HG03571 (cell line): ENCODE data around the gene C9.
"Not testable (repeated sequence)": the region's sequence is repeated elsewhere in the genome, so short reads cannot be mapped to it uniquely, and the experiment has no call there.

ENCODE experiments used
- ATAC-seq: cut with Tn5 transposase; IDR thresholded peaks from one replicate; pipeline ENCODE4 v1.9.1; 2021; ENCODE audit not compliant: unreplicated experiment

C9 gene

DNA sequence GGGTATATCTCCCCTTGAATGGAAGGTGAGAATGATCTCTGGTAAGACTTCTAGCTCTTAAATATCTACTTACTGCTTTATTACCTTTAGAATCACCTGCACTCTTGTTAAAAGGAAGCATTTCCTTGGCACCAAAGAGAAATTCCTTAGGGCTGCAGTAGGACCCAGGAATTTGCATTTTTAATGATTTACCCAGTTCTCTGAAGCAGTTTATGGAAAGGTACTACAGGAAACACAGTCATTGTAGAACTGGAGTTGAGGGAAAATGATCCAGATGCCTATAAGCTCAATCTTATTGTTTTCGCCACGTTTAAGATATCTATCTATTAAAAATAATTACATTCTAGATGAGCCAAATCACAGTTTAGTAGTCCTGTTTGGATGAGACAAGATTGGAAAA, 9.5 kb upstream of the C9 start:
- ATAC-seq, result no peak

DNA sequence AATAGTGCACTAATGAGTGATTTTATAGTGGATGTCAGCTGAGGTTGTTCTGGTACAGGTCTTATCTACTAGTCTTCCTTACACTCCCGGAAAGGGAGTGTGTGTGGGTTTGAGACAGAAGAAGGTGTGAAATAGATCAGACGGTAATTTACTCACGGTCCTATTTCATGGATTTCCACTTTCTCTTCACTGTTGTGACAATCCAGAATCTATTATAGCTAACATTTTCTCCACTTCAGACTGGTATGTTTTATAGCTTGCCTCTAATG, 7.0 kb upstream of the C9 start:
- no peak for ATAC-seq

DNA sequence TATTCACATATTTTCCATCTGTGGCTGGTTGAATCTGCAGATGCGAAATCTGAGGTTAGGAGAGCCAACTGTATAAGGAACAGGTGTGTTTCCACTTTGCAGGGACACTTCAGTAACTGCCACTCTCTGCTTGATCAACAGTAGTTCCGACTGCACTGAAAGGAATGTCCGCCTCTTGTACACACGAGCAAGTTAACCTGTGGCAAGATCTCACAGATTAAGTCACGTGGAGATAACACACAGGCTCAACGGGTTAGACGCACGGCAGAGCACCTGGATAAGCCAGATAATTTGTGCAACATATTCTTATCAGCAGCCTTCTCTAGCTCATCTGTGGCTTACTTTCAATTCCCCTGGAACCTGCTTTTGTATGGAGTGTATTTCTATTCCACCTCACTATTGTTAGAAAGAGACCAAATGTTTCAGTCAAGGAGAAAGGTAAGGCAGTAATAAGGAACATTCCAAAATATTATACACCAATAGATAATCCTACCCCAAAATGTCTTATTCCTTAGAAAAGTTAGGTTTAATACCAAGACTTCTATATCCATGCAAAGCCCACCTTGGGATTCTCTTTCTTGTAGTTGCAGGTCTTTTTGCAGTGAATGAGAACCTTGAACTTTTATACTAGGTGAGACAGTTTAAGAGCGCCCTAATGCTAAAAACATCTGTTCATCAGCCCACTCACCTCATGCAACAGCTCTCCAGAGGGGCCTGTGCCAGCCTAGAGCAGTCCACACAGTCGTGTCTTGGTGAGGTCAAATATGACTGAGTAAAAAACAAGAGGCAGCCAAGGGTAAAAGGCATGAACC, 6.5 kb upstream of the C9 start:
- ATAC-seq, result no peak

DNA sequence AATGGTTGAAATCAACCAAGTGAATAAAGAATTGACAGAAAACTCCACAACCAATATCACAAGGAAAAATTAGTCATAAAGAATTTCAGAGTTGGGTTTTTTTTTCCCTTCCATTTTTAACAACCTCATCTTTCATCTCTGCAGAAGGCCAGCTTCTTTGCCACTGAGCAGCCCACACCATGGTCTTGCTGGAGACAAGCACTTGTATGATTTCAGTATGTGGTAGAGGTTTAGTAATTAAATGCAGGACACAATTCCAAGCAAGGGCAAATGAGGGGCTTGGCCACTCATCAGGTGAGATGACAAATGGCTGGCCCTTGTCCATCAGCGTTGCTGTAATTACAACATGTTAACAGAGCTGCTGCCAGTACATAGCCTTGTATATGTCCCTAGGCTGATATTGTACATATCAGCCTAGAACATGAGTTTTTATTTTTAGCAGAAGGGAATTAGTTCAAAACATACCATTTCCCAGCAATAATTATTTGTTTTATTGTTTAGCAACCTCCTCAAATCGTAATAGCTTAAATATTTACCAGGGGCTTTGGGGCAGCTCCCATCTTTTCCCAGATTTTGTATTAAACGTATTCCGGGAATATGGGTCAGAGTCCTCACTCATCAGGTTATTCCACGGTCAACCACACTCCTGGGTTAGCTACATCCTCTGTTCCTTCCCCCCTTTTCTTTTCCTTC, 5.0 kb upstream of the C9 start:
- ATAC-seq, result no peak

DNA sequence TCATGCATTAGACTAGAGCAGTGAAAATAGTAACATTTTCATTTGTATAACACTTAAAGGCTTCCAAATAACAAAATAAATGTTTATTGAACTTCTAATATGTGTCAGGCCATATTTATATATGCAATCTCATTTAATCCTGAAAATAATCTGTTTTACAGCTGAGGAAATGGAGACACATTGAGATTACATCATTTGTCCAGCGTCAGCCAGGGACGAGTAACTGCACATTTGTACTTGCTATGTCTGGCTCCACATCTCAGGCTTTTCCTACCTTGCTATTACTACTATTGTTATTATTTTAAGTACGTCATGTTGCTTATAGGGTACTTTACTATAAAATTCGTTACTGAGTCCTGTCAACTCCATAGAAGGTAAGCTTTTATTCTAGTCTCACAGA, 3.8 kb upstream of the C9 start:
- ATAC-seq, result no peak

DNA sequence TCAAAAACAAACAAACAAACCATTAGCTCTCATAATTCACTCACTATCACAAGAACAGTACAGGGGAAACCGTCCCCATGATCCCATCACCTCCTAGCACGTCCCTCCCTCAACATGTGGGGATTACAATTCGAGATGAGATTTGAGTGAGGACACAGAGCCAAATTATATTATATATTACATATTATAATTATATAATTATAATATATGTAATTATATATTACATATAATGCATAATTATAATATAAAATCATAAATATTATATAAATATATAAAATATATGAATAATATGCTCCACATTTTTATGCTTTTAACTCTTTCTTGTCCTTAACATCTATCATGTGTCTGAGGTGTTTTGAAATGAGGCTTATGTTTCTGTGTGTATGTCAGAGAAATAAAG, 3.4 kb upstream of the C9 start:
- ATAC-seq, result no peak

DNA sequence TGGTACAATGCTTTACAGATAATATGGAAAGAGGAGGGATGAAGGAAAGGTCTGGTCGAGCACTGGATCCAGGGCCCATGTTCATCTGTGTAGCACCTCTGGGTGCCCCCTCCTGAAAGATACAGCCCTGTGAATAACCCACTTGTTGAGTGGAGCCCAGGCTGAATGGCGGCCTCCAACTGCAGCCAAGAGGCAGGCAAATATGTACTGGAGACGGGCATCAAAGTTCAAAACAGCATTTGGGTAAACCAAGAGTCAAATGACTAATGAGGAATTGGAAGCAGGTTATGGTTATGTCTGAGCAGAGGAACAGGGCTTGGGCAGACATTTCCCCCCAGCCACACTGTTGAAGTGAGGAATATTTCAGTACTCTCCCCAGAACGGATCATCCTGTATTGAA, 1.1 kb downstream of the C9 start:
- no peak for ATAC-seq

DNA sequence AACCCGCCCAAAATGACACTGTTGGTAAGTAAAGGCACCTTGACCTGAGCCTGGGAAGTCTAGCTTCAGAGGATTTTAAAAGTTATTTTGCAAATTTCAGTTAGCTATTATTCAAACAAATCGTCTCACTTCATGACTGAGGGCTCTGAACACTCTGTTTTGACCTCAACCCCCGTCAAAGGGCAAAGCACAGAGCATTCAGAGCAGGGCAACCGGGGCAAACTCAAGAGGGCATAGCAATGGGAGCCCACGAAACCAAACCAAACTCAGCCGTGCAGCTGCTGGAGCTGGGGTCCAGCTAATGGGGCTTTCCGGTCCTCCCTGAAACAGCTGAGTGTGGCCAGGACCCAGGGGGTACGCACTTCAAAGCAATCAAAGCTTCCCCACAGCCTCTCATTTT, 1.6 kb downstream of the C9 start:
- ATAC-seq, result no peak

DNA sequence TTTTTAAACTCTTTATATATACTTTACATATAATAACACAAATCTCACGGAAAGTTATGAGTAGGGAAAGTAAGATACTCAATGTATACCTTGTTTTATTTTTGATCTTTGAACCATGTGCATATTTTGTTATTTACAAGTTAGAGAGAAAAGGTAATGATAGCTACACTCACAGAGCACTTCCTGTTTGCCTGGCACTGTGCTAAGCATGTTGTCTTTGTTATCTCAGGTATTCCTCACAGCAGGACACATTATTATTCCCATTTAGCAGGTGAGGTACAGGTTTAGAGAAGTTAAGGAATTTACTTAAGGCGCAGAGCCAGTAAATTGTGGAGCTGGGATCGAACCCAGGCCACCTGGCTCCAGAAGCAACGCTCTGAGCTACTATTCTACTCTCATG, 3.0 kb downstream of the C9 start:
- ATAC-seq, result no peak

DNA sequence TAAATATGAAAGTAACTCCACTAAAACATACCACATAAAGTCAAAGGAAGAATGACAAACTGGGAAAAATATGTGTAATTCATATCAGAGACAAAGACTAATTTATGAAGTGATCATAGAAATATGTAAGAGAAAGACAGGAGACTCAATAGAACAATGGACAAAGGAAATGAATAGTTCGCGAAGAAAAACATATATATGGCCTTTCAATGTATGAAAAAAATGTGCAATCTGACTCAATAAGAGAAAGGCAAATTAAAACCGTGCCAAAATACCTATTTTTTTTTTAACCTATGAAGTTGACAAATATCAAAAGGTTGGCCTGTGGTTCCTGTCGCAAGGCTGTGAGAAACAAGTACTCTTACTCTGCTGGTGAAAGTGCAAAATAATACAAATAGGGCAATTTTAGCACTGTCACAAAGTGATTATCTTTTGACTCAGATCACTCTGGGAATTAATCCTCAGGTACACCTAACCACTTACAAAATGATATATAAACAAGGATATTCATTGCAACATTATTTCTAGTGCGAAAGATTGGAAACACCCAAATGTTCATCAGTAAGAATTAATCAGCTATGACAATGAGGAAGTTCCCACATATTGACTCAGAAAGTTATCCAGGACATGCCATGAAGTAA, 3.7 kb downstream of the C9 start:
- ATAC-seq, result no peak

DNA sequence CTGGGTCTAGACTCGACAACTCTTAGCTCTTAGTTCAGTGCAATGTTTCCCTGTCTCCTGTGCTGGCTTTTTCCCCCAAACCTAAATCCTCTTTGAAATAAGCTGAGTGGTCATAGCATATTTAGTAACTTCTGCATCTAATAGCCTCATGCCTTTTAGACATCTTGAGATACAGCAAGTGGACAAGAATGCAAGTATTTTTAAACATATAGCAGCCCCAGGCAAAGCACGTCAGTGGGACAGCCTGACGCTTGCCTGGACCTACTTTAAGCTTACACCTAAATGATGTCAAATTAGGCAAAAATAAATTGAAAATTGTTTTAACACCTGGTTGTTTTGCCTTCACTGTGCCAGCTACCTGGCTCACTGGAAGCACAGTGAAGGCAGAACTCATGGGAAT, 8.0 kb downstream of the C9 start:
- no peak for ATAC-seq

DNA sequence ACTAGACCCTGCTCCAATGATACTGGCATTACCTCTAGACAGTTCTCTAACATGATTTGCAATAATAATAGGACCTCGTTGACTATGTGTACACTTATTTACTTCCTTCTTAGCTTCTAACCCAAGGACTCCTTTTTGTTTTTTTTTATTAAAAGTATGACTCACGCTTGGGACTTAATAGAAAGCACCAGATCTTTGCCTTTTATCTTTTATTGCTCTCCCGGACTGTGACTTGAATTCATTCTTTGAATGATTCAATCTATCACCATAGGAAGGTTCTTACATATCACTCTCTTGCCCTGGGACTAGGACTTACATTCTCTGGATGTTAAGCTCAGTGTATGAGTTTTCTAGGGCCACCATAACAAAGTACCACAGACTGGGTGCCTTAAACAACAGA, 9.0 kb downstream of the C9 start:
- ATAC-seq, result no peak

DNA sequence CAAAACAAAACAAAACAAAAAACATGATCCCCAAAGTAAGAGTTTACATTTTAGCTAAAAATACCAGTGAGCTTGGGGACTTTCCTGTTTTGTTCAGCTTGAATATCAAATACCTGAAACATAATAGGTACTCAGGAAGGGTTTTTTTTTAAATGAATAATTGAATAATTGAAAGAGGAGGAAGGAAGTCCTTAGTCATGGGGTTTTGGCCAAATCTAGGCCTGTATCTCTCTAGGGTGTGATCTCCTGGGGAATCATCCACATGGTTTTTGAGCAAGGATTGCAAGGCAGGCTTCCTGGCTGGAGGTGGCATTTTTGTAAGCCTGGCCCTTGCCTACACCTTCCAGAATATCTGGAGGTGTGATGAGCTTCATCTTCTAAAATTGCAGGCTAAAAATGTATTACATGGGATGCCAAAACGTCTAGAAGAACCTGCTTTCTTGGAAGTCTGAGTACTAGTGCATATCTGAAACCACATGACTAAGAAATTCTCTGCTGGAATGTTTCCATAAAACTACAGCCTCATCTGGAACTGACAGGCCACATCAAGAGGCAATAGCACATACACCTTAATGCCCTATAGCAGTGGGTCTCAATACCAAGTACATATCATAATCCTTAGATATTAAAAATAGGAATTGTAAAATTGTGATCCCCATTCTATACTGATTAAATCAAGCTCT, 10.4 kb downstream of the C9 start:
- no peak for ATAC-seq

DNA sequence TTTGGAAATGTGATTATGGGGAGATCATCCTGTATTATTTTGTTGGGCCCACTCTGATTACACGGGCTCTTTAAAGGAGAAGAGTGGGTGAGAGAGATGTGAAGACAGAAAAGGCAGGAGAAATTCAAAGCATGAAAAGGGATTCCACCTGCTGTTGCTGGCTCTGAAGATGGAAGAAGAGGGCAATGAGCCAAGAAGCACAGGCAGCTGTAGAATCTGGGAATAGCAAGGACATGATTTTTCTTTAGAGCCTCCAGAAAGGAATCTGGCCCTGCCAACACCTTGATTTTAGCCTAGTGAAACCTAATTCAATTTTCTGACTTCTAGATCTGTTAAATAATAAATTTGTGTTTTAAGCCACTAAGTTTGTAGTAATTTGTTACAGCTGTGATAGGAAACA, 11.3 kb downstream of the C9 start:
- ATAC-seq, result no peak

DNA sequence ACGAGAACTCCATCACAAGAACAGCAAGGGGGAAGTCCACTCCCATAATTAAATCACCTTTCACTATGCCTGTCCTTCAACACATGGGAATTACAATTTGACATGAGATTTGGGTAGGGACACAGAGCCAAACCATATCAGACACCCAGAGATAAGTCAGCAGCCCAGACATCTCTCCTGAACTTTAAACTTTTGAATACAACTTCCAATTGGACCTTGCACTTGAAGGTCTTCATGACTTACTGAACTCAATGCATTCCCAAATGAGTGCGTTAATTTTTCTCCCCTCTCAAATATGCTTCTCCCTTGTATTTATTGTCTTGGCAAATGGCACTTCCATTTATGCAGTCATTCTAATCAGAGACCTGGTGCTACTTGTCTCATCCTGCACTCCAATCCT, 12.1 kb downstream of the C9 start:
- ATAC-seq, result no peak

DNA sequence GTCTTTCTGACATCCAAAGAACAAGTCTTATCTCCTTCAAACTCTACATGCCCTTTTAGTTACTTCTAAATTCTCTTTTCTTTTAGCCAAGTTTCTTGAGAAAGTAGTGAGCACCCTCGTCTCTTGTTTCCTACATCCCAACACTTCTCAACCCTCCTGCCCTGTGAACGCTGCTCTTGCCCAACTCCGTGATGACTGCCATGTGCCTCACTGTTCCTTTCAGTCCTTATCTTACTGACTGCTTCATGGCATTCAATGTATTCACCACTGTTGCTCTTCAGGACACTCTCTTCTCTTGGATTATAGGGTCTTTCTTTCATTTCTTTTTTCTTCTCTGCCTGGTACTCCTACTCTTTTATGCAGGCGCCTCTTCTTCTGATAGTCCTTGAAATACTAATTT, 14.8 kb downstream of the C9 start:
- no peak for ATAC-seq

DNA sequence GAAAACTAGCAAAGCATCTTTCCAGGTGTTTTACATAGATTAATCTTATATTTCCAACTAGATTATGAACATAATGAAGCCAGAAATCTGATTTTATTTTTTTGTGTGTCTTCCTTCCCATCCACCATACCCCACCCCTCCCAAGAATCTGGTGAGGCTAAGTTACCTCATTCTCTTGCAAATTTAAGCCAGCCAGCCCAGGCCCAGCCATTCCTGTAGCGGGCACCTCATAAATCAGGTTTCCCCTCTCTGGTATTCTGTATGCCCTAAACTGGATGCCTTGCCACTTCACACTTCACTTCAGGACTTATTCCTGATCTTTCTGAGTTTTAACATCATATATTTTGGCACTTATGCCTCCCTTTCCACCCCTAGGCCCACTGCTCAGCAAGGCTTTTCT, 21.8 kb downstream of the C9 start:
- no peak for ATAC-seq

DNA sequence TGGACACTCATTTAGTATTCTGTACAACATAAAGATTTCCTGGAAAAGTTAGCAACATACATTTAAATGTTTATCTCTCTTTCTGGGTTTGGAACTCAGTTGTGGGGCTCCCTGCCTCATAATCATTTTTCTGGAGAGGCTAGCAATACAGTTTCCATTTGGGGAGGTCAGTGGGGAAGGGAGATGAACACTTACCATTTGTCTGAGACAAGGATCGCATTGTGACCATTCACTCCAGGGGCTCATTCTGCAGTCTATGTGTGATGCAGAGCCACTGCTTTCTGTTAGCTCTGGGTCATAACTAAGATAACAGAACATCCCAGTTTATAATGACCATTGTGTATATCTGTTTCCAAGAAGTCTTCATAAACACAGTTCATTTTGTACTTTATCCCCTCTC, 22.4 kb downstream of the C9 start:
- ATAC-seq, result no peak

DNA sequence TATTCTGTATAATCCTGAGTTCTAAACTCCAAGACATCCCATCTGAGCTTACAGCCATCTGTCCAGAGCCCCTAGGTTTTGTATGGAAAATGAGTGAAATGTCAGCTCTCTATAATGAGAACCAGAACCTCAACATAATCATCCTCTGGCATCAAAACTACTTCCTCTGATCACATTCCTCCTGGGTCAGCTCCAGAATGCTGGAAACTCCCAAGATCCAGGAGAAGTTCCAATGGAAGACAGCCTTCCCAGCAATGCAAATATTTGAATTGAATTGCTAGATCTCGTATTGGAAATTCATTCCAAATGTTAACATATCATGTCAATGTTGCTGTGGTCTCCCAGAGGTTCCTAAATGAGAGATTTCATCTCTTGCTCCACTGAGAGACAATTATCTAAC, 23.8 kb downstream of the C9 start:
- ATAC-seq, result no peak

DNA sequence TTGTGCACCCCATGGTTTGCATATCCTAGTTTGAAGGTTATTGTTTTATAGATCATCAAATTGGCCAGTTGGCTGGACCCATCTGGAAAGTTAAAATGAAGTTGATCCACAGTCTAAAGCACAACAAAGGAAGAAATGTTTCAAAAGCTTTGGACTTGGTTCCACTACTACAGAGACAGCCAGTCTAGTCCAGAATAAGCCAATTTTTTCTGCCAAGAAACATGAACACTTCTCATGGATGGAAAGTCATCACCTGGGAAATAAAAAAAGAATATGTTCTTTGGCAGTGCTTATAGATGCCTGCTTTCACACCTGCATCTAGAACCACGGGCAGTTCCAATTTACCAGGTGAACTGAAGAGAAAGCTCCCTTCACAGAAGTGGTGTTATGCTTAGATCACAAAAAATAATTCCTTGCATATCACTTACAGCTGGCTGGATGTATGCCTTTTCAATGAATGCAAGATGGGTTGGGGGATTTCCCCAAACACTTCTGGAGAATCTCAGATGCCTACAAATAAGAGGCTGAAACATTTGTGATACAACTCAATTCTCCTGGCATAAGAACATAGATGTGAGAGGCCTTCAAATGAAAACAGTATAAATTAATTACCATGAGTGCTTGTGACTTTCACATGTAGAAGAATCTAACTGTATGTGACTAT, 26.9 kb downstream of the C9 start:
- no peak for ATAC-seq

DNA sequence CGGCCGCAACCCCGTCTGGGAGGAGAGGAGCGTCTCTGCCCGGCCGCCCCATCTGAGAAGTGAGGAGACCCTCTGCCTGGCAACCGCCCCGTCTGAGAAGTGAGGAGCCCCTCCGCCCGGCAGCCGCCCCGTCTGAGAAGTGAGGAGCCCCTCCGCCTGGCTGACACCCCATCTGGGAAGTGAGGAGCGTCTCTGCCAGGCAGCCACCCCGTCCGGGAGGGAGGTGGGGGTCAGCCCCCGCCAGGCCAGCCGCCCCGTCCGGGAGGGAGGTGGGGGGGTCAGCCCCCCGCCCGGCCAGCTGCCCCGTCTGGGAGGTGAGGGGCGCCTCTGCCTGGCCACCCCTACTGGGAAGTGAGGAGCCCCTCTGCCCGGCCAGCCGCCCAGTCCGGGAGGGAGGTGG, 30.0 kb downstream of the C9 start:
- not testable (repeated sequence) for ATAC-seq

DNA sequence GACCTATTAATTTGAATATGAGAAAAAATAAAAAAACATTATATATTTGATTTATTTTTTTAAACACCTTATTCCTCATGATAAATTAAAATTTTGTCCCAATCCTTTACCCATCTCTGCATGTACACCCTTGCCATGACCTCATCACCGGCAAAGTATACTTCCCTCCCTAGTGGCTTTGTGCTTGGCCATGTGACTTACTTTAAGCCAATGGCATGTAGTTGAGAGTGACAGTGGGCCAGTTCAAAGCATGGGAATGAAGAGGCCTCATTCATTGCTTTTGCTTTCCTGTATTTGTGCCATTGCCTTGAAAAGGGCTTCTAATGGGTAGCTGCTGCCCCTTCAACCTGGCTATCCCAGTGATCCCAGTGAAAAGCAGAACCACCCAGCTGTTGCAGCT, 31.2 kb downstream of the C9 start:
- no peak for ATAC-seq
